Activated B cell treated with CpG ODN at 0.5 μM for 24 hours (primary cell): ENCODE data around the gene INSIG1. TPM values are rescaled to one million over a fixed set of nuclear protein-coding genes. Genes with fewer than 3 reads are reported as not detected.

Source experiments
- ATAC-seq: fragments of 200-7000 bp; cut with Tn5 transposase; one replicate; pipeline ENCODE4 v1.10.0; 2021; ENCODE audit warnings: low read depth, mild to moderate bottlenecking, moderate library complexity
- CTCF ChIA-PET: fragments of 350-600 bp; sonication (Branson Sonifier 250); formaldehyde crosslinking; loops from one replicate; lab custom pipeline; 2021; ENCODE audit warnings: antibody characterized with exemption; lab: Charles Lee
- POLR2A ChIA-PET: fragments of 350-600 bp; sonication (Branson Sonifier 250); formaldehyde crosslinking; loops from one replicate; lab custom pipeline; 2021; ENCODE audit warnings: antibody characterized with exemption; lab: Charles Lee
- DNase-seq: peaks from one replicate; pipeline ENCODE4 v3.0.0; 2022
- H3K27ac Mint-ChIP-seq: one replicate; pipeline ENCODE4 v1.8.0; 2020; ENCODE audit warnings: mixed read lengths
- H3K27me3 Mint-ChIP-seq: one replicate; pipeline ENCODE4 v1.8.0; 2021; ENCODE audit warnings: mixed read lengths
- H3K36me3 Mint-ChIP-seq: one replicate; pipeline ENCODE4 v1.8.0; 2021; ENCODE audit warnings: low read depth, mixed read lengths
- H3K4me1 Mint-ChIP-seq: one replicate; pipeline ENCODE4 v1.8.0; 2021; ENCODE audit warnings: mixed read lengths
- H3K4me3 Mint-ChIP-seq: one replicate; pipeline ENCODE4 v1.8.0; 2020; ENCODE audit warnings: mild to moderate bottlenecking, mixed read lengths
- H3K9me3 Mint-ChIP-seq: one replicate; pipeline ENCODE4 v1.8.0; 2020; ENCODE audit warnings: mixed read lengths
- CTCF ChIP-seq: fragments of 200-600 bp; IDR thresholded peaks from one replicate; pipeline ENCODE4 v1.8.0; 2022; ENCODE audit warnings: antibody characterized with exemption, mild to moderate bottlenecking
- intact Hi-C: fragments of 100-400 bp; cut with micrococcal nuclease; formaldehyde crosslinking; loops from one replicate; pipeline ENCODE4 v1.15.1; 2024
- total RNA-seq: library from RNA; stranded (reverse); gene quantifications from 2 replicates; pipeline ENCODE4 v1.2.3, GENCODE V29; 2022

The INSIG1 gene
- total RNA-seq, 1 donor from 2014 or later: 79.6 TPM

- no peak for TF ChIP-seq CTCF
- no peaks in the 10 kb centered on the region for H3K4me1 Mint-ChIP-seq
- ATAC-seq (no peak), DNase-seq (no peak)
- H3K4me3 Mint-ChIP-seq: no peak overlapping the region
- H3K9me3 Mint-ChIP-seq: no peaks in the 10 kb centered on the region
- peaks cover 2% of the 10 kb centered on the region for H3K27me3 Mint-ChIP-seq
- H3K27ac Mint-ChIP-seq: no peak overlapping the region
- ChIA-PET CTCF (no interaction called here), POLR2A (no interaction called here)
- intact Hi-C loops: no loop called here
- no peaks in the 10 kb centered on the region for H3K36me3 Mint-ChIP-seq
Measured at GRCh38 chr7:155266440-155266839, 31.2 kb upstream of the INSIG1 start.

GRCh38 chr7:155267023-155267422, 30.7 kb upstream of the INSIG1 start:
- CTCF ChIA-PET: no interaction called here
- Mint-ChIP-seq H3K27ac (no peak overlapping the region), H3K27me3 (peaks cover 7% of the 10 kb centered on the region), H3K36me3 (no peaks in the 10 kb centered on the region), H3K4me3 (no peak overlapping the region), H3K4me1 (no peaks in the 10 kb centered on the region), H3K9me3 (no peaks in the 10 kb centered on the region)
- TF ChIP-seq CTCF: no peak
- no peak for ATAC-seq
- intact Hi-C loops: no loop called here
- no peak for DNase-seq
- POLR2A ChIA-PET: no interaction called here

GRCh38 chr7:155267436-155267835, 30.2 kb upstream of the INSIG1 start:
- DNase-seq (no peak), ATAC-seq (no peak)
- H3K4me1 Mint-ChIP-seq: no peaks in the 10 kb centered on the region
- ChIA-PET CTCF (no interaction called here), POLR2A (no interaction called here)
- H3K4me3 Mint-ChIP-seq: no peak overlapping the region
- intact Hi-C loops: no loop called here
- H3K9me3 Mint-ChIP-seq: no peaks in the 10 kb centered on the region
- H3K27me3 Mint-ChIP-seq: peaks cover 7% of the 10 kb centered on the region
- H3K36me3 Mint-ChIP-seq: no peaks in the 10 kb centered on the region
- TF ChIP-seq CTCF: no peak
- no peak overlapping the region for H3K27ac Mint-ChIP-seq

GRCh38 chr7:155268211-155268610, 29.5 kb upstream of the INSIG1 start:
- no peaks in the 10 kb centered on the region for H3K4me1 Mint-ChIP-seq
- POLR2A ChIA-PET: no interaction called here
- no peak for ATAC-seq
- DNase-seq: no peak
- intact Hi-C loops: no loop called here
- H3K36me3 Mint-ChIP-seq: no peaks in the 10 kb centered on the region
- H3K4me3 Mint-ChIP-seq: no peak overlapping the region
- no peaks in the 10 kb centered on the region for H3K9me3 Mint-ChIP-seq
- H3K27ac Mint-ChIP-seq: no peak overlapping the region
- no peak for TF ChIP-seq CTCF
- peaks cover 8% of the 10 kb centered on the region for H3K27me3 Mint-ChIP-seq
- CTCF ChIA-PET: no interaction called here

- H3K4me1 Mint-ChIP-seq: no peaks in the 10 kb centered on the region
- H3K27ac Mint-ChIP-seq: no peak overlapping the region
- CTCF ChIA-PET: no interaction called here
- DNase-seq: no peak
- no peaks in the 10 kb centered on the region for H3K9me3 Mint-ChIP-seq
- POLR2A ChIA-PET: no interaction called here
- TF ChIP-seq CTCF: no peak
- no peaks in the 10 kb centered on the region for H3K36me3 Mint-ChIP-seq
- no peak for ATAC-seq
- peaks cover 12% of the 10 kb centered on the region for H3K27me3 Mint-ChIP-seq
- no peak overlapping the region for H3K4me3 Mint-ChIP-seq
- intact Hi-C loops: no loop called here
Measured at GRCh38 chr7:155268921-155269650, 28.6 kb upstream of the INSIG1 start.
